ENCODE data around the gene FBLN1. TPM values are rescaled to one million over a fixed set of nuclear protein-coding genes. Genes with fewer than 3 reads are reported as not detected.
A peak's percentile ranks its signal among the peaks of the same experiment; 100 is the strongest.

FBLN1 gene
- total and polyA plus RNA-seq, 9 of the 15 experiments (the other 6 are each of a cell fraction or from before 2014, with no cell fraction given) = 0.66 TPM; not detected in 8

DNA sequence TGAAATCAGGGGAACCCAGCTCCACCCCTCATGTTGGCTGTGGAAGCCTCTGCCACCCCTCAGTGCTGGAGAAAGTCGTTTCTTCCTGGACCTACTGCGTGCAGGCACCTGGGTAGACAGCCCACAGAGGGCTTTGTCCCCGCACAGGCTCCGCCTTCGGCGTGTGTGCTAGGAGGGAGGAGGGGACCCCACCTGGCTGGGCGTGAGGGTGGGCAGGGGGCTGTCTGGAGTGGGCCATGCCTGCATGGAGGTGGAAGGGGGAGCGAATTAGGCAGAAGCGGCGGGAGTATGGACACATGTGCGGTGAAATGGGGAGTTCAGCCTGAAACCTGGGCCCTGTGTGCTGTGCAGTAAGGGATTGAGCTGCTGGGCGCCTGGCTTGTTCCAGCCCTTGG, 49.3 kb downstream of the FBLN1 start:
- ATAC-seq (no peak), DNase-seq (ENCODE audit: extremely low read depth in 1 of 4, low spot score in 3 of 4) (no peak), FAIRE-seq (no peak)
- intact Hi-C loops (cut with micrococcal nuclease) (loop anchor here (2.0 kb wide), 2 partner anchors 111 to 283 kb away; no protein-coding TSS in a partner anchor), in situ Hi-C loops (cut with MboI) (loop anchor here (5.0 kb wide), 2 partner anchors 105 to 285 kb away; no protein-coding TSS in a partner anchor)
- no peak overlapping the region for H2AFZ ChIP-seq (ENCODE audit: low read depth, low read length)
- H3K36me3 ChIP-seq (ENCODE audit: control insufficient read depth, insufficient read depth, low read length) = no peaks in the 10 kb centered on the region
- H3K9ac ChIP-seq (ENCODE audit: insufficient read depth in 1 of 2, low read depth in 2 of 2, low read length in 2 of 2) = no peak overlapping the region
- H3K4me3 ChIP-seq = no peak overlapping the region
- H4K20me1 ChIP-seq (replicated peaks; ENCODE audit: control insufficient read depth, insufficient read depth, low read length) = no peaks in the 10 kb centered on the region
- peaks cover 2 to 8% of the 10 kb centered on the region in 2 experiments; a peak in 1 of 5 replicates for H3K27me3 ChIP-seq (ENCODE audit: control insufficient read depth in 2 of 2, insufficient read depth in 2 of 2, low read length in 2 of 2)
- 22% methylated on average over 11 of the region's 12 CpGs for WGBS (ENCODE audit: insufficient coverage, low coverage, missing lambda C conversion rate)
- ChIA-PET CTCF (ENCODE audit: low intra/inter-chr PET ratio) (no interaction called here), POLR2A (interaction anchor here (1.0 kb wide), 1 partner anchor 15 kb away, joined by 4 read pairs; no protein-coding TSS in a partner anchor)
- no peak overlapping the region for H3K4me2 ChIP-seq (ENCODE audit: insufficient read depth, low read length)
- no TSS peak for BruUV-seq (replicated peaks)
- no peaks in the 10 kb centered on the region for H3K9me1 ChIP-seq (ENCODE audit: control insufficient read depth, insufficient read depth, low read length)
- TF ChIP-seq ZKSCAN1 (IDR thresholded peaks at IDR 0.05; ENCODE audit: low read depth, low read length) (peak; percentile 32; the same call in 1 of the 2 replicates), POLR3A (IDR thresholded peaks at IDR 0.05; ENCODE audit: borderline replicate concordance, extremely low read depth, insufficient read depth, insufficient read length) (no peak)
- H3K79me2 ChIP-seq (ENCODE audit: control insufficient read depth, insufficient read depth, low read length) = no peaks in the 10 kb centered on the region
- H3K27ac ChIP-seq (ENCODE audit: extremely low read depth, low read depth, low read length) = no peak overlapping the region
- peaks cover 0 to 10% of the 10 kb centered on the region in 2 experiments; a peak in 2 of 5 replicates for H3K4me1 ChIP-seq (replicated peaks in 1 of 2; ENCODE audit: control insufficient read depth in 2 of 2, insufficient read depth in 2 of 2, low read length in 2 of 2)
- no peaks in the 10 kb centered on the region; the same call in 1 of the 2 replicates for H3K9me3 ChIP-seq (replicated peaks; ENCODE audit: control insufficient read depth, insufficient read depth, low read depth, low read length)

DNA sequence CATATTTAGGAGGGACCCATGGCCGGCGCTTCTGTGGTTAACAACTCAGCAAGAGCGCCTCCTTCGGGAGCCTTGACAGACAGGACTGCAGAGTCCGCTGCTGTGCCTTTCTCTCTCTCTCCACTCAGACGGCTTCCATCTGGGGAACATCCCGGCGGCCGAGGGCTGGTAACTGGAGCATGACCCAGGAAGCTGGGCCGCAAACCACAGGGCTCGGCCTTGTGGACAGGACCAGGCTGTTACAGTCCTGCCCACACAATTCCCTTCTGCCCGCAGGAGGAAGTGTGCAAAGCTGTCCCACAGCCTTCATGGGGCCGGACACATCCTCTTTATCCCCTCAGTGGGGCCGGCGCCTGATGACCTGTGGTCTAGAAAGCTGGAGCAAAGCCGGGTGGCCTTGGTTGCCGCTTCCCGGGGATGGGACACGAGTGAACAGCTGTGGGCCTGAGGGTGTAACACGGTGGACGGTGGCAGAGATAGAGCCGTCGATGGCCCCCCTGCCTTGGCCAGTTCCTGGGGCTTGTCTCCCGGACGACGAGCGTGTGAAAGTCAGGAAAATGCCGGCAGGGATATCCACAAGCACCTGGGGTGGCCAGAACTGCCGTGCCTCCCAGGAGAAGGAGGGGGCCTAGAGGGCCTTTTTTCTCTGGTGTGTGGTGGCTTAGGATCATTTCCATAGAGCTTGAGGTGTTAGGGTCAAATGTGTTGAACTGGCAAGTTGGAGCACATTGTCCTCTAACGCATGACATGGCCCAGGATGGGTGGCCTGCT, 50.1 kb downstream of the FBLN1 start:
- H3K36me3 ChIP-seq (ENCODE audit: control insufficient read depth, insufficient read depth, low read length) = no peaks in the 10 kb centered on the region
- intact Hi-C loops (cut with micrococcal nuclease) (loop anchor here (2.0 kb wide), 2 partner anchors 112 to 284 kb away; no protein-coding TSS in a partner anchor), in situ Hi-C loops (cut with MboI) (loop anchor here (5.0 kb wide), 2 partner anchors 105 to 285 kb away; no protein-coding TSS in a partner anchor)
- no TSS peak for BruUV-seq (replicated peaks)
- FAIRE-seq (no peak), DNase-seq (ENCODE audit: extremely low read depth in 1 of 4, low spot score in 3 of 4) (no peak), ATAC-seq (no peak)
- no peak overlapping the region for H2AFZ ChIP-seq (ENCODE audit: low read depth, low read length)
- H3K9me1 ChIP-seq (ENCODE audit: control insufficient read depth, insufficient read depth, low read length) = no peaks in the 10 kb centered on the region
- no peaks in the 10 kb centered on the region; the same call in 1 of the 2 replicates for H3K9me3 ChIP-seq (replicated peaks; ENCODE audit: control insufficient read depth, insufficient read depth, low read depth, low read length)
- no peak overlapping the region for H3K27ac ChIP-seq (ENCODE audit: extremely low read depth, low read depth, low read length)
- H3K4me3 ChIP-seq = no peak overlapping the region
- peaks cover 0 to 10% of the 10 kb centered on the region in 2 experiments; a peak in 2 of 5 replicates for H3K4me1 ChIP-seq (replicated peaks in 1 of 2; ENCODE audit: control insufficient read depth in 2 of 2, insufficient read depth in 2 of 2, low read length in 2 of 2)
- H3K4me2 ChIP-seq (ENCODE audit: insufficient read depth, low read length) = no peak overlapping the region
- H3K27me3 ChIP-seq (ENCODE audit: control insufficient read depth in 2 of 2, insufficient read depth in 2 of 2, low read length in 2 of 2) = peaks cover 2 to 8% of the 10 kb centered on the region in 2 experiments; a peak in 1 of 5 replicates
- no peaks in the 10 kb centered on the region for H4K20me1 ChIP-seq (replicated peaks; ENCODE audit: control insufficient read depth, insufficient read depth, low read length)
- H3K79me2 ChIP-seq (ENCODE audit: control insufficient read depth, insufficient read depth, low read length) = no peaks in the 10 kb centered on the region
- ChIA-PET CTCF (ENCODE audit: low intra/inter-chr PET ratio) (interaction anchor here (0.8 kb wide), 1 partner anchor 284 kb away, joined by 4 read pairs; no protein-coding TSS in a partner anchor), POLR2A (interaction anchor here (1.0 kb wide), 1 partner anchor 14 kb away, joined by 4 read pairs; no protein-coding TSS in a partner anchor)
- WGBS (ENCODE audit: insufficient coverage, low coverage, missing lambda C conversion rate) = 45% methylated on average over 5 of the region's 30 CpGs
- H3K9ac ChIP-seq (ENCODE audit: insufficient read depth in 1 of 2, low read depth in 2 of 2, low read length in 2 of 2) = no peak overlapping the region
- TF ChIP-seq CHD4 (IDR thresholded peaks at IDR 0.05; ENCODE audit: insufficient read depth, insufficient replicate concordance, low read depth, low read length, poor library complexity, severe bottlenecking) = no peak
- TF ChIP-seq ZSCAN29 (IDR thresholded peaks at IDR 0.05) = no peak
- TF ChIP-seq, protein P1, sequence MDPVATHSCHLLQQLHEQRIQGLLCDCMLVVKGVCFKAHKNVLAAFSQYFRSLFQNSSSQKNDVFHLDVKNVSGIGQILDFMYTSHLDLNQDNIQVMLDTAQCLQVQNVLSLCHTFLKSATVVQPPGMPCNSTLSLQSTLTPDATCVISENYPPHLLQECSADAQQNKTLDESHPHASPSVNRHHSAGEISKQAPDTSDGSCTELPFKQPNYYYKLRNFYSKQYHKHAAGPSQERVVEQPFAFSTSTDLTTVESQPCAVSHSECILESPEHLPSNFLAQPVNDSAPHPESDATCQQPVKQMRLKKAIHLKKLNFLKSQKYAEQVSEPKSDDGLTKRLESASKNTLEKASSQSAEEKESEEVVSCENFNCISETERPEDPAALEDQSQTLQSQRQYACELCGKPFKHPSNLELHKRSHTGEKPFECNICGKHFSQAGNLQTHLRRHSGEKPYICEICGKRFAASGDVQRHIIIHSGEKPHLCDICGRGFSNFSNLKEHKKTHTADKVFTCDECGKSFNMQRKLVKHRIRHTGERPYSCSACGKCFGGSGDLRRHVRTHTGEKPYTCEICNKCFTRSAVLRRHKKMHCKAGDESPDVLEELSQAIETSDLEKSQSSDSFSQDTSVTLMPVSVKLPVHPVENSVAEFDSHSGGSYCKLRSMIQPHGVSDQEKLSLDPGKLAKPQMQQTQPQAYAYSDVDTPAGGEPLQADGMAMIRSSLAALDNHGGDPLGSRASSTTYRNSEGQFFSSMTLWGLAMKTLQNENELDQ (CRISPR knock-in tag; IDR thresholded peaks at IDR 0.05; ENCODE audit: borderline replicate concordance) = no peak
- TF ChIP-seq ZNF174 (CRISPR knock-in tag; IDR thresholded peaks at IDR 0.05) = no peak
- no peak for TF ChIP-seq GATAD2B (IDR thresholded peaks at IDR 0.05; ENCODE audit: borderline replicate concordance)
- TF ChIP-seq PHF20 (IDR thresholded peaks at IDR 0.05; ENCODE audit: partially characterized antibody) = no peak
- TF ChIP-seq EZH2 (IDR thresholded peaks at IDR 0.05; ENCODE audit: borderline replicate concordance, low read depth, low read length) = no peak
- TF ChIP-seq ATF7 (IDR thresholded peaks at IDR 0.05) = no peak
- TF ChIP-seq, protein P2, sequence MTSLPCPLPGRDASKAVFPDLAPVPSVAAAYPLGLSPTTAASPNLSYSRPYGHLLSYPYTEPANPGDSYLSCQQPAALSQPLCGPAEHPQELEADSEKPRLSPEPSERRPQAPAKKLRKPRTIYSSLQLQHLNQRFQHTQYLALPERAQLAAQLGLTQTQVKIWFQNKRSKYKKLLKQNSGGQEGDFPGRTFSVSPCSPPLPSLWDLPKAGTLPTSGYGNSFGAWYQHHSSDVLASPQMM (CRISPR knock-in tag; IDR thresholded peaks at IDR 0.05) = no peak

Data from K562 (cell line).